ENCODE results near the gene RALGAPA1.

Gene RALGAPA1

GRCh38 chr14:35531960-35532747, 276.9 kb downstream of the RALGAPA1 start:
- Histone ChIP-seq H3K27me3 (ENCODE audit: control insufficient read depth, insufficient read depth, low read length) (peaks cover 81% of the 10 kb centered on the region), H3K36me3 (ENCODE audit: control insufficient read depth, low read depth, low read length) (no peaks in the 10 kb centered on the region), H3K9me3 (ENCODE audit: control insufficient read depth, low read depth, low read length) (no peaks in the 10 kb centered on the region), H3K4me3 (ENCODE audit: low read length) (no peak overlapping the region), H3K9ac (ENCODE audit: low read length) (no peak overlapping the region), H3K27ac (ENCODE audit: low read length) (no peak overlapping the region), H3K4me1 (ENCODE audit: control insufficient read depth, low read depth, low read length) (peaks cover 4% of the 10 kb centered on the region)

GRCh38 chr14:35526962-35527361, 282.1 kb downstream of the RALGAPA1 start:
- no peaks in the 10 kb centered on the region for H3K9me3 ChIP-seq (ENCODE audit: control insufficient read depth, low read depth, low read length)
- peaks cover 31% of the 10 kb centered on the region for H3K27me3 ChIP-seq (ENCODE audit: control insufficient read depth, insufficient read depth, low read length)
- no peaks in the 10 kb centered on the region for H3K4me1 ChIP-seq (ENCODE audit: control insufficient read depth, low read depth, low read length)
- H3K9ac ChIP-seq (ENCODE audit: low read length), result no peak overlapping the region
- H3K4me3 ChIP-seq (ENCODE audit: low read length), result no peak overlapping the region
- H3K27ac ChIP-seq (ENCODE audit: low read length), result no peak overlapping the region
- no peaks in the 10 kb centered on the region for H3K36me3 ChIP-seq (ENCODE audit: control insufficient read depth, low read depth, low read length)

GRCh38 chr14:35525695-35526094, 283.4 kb downstream of the RALGAPA1 start:
- Histone ChIP-seq H3K9ac (ENCODE audit: low read length) (no peak overlapping the region), H3K9me3 (ENCODE audit: control insufficient read depth, low read depth, low read length) (no peaks in the 10 kb centered on the region), H3K27me3 (ENCODE audit: control insufficient read depth, insufficient read depth, low read length) (peaks cover 18% of the 10 kb centered on the region), H3K27ac (ENCODE audit: low read length) (no peak overlapping the region), H3K4me3 (ENCODE audit: low read length) (no peak overlapping the region), H3K4me1 (ENCODE audit: control insufficient read depth, low read depth, low read length) (no peaks in the 10 kb centered on the region), H3K36me3 (ENCODE audit: control insufficient read depth, low read depth, low read length) (no peaks in the 10 kb centered on the region)

DNA sequence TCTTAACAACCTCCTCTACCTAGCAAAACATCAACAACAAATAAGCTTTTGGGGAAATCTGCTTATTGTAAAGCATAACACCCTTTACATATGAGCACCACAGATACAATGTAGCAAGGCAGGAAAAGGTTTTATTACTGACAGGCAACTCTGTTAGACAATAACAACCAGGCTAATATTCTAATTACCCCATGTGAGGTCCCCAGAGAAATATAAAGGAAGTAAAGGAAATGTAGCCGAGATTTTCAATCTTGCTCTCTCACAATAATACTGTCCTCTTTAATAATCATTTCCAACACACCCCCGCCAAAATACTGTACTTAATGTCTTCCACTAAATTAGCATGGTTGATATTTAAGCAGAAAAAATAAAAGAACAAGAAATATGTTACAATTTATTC, 289.1 kb downstream of the RALGAPA1 start:
- Histone ChIP-seq H3K27ac (ENCODE audit: low read length) (no peak overlapping the region), H3K36me3 (ENCODE audit: control insufficient read depth, low read depth, low read length) (no peaks in the 10 kb centered on the region), H3K27me3 (ENCODE audit: control insufficient read depth, insufficient read depth, low read length) (no peaks in the 10 kb centered on the region), H3K9ac (ENCODE audit: low read length) (no peak overlapping the region), H3K4me1 (ENCODE audit: control insufficient read depth, low read depth, low read length) (no peaks in the 10 kb centered on the region), H3K9me3 (ENCODE audit: control insufficient read depth, low read depth, low read length) (no peaks in the 10 kb centered on the region), H3K4me3 (ENCODE audit: low read length) (no peak overlapping the region)

- Histone ChIP-seq H3K4me3 (ENCODE audit: low read length) (no peak overlapping the region), H3K9me3 (ENCODE audit: control insufficient read depth, low read depth, low read length) (no peaks in the 10 kb centered on the region), H3K9ac (ENCODE audit: low read length) (no peak overlapping the region), H3K36me3 (ENCODE audit: control insufficient read depth, low read depth, low read length) (no peaks in the 10 kb centered on the region), H3K4me1 (ENCODE audit: control insufficient read depth, low read depth, low read length) (no peaks in the 10 kb centered on the region), H3K27me3 (ENCODE audit: control insufficient read depth, insufficient read depth, low read length) (no peaks in the 10 kb centered on the region), H3K27ac (ENCODE audit: low read length) (no peak overlapping the region)
Measured at GRCh38 chr14:35515916-35516315, 293.2 kb downstream of the RALGAPA1 start.

- H3K27ac ChIP-seq (ENCODE audit: low read length), result no peak overlapping the region
- H3K9me3 ChIP-seq (ENCODE audit: control insufficient read depth, low read depth, low read length), result no peaks in the 10 kb centered on the region
- no peaks in the 10 kb centered on the region for H3K27me3 ChIP-seq (ENCODE audit: control insufficient read depth, insufficient read depth, low read length)
- H3K4me3 ChIP-seq (ENCODE audit: low read length), result no peak overlapping the region
- H3K36me3 ChIP-seq (ENCODE audit: control insufficient read depth, low read depth, low read length), result no peaks in the 10 kb centered on the region
- no peaks in the 10 kb centered on the region for H3K4me1 ChIP-seq (ENCODE audit: control insufficient read depth, low read depth, low read length)
- H3K9ac ChIP-seq (ENCODE audit: low read length), result no peak overlapping the region
Measured at GRCh38 chr14:35512765-35513164, 296.3 kb downstream of the RALGAPA1 start.

DNA sequence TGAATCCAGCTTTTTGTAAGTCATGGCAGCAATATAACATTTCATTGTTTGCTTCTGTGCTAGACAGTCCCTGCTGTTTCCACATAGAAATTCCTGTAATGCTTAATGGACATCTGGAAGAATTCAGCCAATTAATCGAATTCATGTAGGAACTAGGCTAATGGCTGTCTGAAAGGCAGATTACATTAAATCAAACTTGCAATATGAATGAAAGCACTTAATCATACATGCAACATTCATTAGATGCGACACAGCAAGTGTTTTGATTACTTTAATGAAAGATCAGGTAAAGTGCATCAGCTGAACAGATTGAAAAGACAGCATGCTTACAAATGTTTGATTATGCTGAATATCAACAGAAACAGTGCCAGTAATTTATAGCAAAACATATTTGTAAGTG, 299.2 kb downstream of the RALGAPA1 start:
- Histone ChIP-seq H3K4me3 (ENCODE audit: low read length) (no peak overlapping the region), H3K27ac (ENCODE audit: low read length) (no peak overlapping the region), H3K4me1 (ENCODE audit: control insufficient read depth, low read depth, low read length) (no peaks in the 10 kb centered on the region), H3K27me3 (ENCODE audit: control insufficient read depth, insufficient read depth, low read length) (no peaks in the 10 kb centered on the region), H3K9ac (ENCODE audit: low read length) (no peak overlapping the region), H3K9me3 (ENCODE audit: control insufficient read depth, low read depth, low read length) (no peaks in the 10 kb centered on the region), H3K36me3 (ENCODE audit: control insufficient read depth, low read depth, low read length) (no peaks in the 10 kb centered on the region)

- no peak overlapping the region for H3K9ac ChIP-seq (ENCODE audit: low read length)
- H3K36me3 ChIP-seq (ENCODE audit: control insufficient read depth, low read depth, low read length), result no peaks in the 10 kb centered on the region
- no peaks in the 10 kb centered on the region for H3K9me3 ChIP-seq (ENCODE audit: control insufficient read depth, low read depth, low read length)
- no peak overlapping the region for H3K4me3 ChIP-seq (ENCODE audit: low read length)
- no peak overlapping the region for H3K27ac ChIP-seq (ENCODE audit: low read length)
- H3K4me1 ChIP-seq (ENCODE audit: control insufficient read depth, low read depth, low read length), result no peaks in the 10 kb centered on the region
- H3K27me3 ChIP-seq (ENCODE audit: control insufficient read depth, insufficient read depth, low read length), result no peaks in the 10 kb centered on the region
Measured at GRCh38 chr14:35506927-35507326, 302.2 kb downstream of the RALGAPA1 start.

DNA sequence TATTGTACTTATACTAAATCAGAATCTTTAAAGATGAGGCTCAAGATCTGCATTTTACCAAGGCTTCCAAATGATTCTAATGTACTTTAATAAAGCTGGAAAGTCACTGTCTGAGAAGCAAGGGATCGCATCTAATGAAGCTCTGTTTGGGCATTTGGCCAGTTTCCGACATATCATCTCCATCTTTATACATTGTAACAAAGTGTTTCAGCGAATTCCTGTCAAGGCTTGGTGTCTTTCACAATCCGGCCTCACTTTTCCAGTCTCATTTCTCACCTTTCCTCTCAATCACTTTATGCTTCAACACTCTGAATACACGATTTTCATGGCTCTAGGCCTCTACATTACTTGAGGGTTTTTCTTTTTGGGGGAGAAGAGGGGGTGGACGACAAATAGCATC, 302.6 kb downstream of the RALGAPA1 start:
- Histone ChIP-seq H3K27ac (ENCODE audit: low read length) (no peak overlapping the region), H3K27me3 (ENCODE audit: control insufficient read depth, insufficient read depth, low read length) (no peaks in the 10 kb centered on the region), H3K36me3 (ENCODE audit: control insufficient read depth, low read depth, low read length) (no peaks in the 10 kb centered on the region)

DNA sequence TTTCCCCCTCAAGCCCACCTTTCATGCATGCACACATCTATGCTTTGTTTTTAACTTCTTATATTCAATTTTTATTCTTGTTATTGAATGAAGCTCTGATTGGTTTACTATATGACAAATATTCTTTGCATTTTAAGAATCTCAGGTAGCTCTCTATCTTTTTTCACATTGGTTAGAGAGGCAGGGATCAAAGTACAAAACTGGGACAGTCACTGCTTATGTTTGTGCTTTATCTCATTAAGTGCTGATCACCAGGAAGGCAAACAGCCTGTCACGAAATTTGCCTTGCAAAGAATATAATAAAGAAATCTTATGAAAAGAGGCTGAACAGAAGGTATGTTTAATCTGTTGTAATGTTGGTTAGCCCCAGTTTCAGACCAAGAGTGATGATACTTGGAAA, 304.8 kb downstream of the RALGAPA1 start:
- Histone ChIP-seq H3K4me1 (ENCODE audit: control insufficient read depth, low read depth, low read length) (no peaks in the 10 kb centered on the region), H3K27ac (ENCODE audit: low read length) (no peak overlapping the region), H3K9ac (ENCODE audit: low read length) (no peak overlapping the region), H3K9me3 (ENCODE audit: control insufficient read depth, low read depth, low read length) (no peaks in the 10 kb centered on the region), H3K4me3 (ENCODE audit: low read length) (no peak overlapping the region), H3K36me3 (ENCODE audit: control insufficient read depth, low read depth, low read length) (no peaks in the 10 kb centered on the region), H3K27me3 (ENCODE audit: control insufficient read depth, insufficient read depth, low read length) (no peaks in the 10 kb centered on the region)

More for the DNA sequence above, 302.6 kb downstream of the RALGAPA1 start:
- Histone ChIP-seq H3K9ac (ENCODE audit: low read length) (no peak overlapping the region), H3K4me1 (ENCODE audit: control insufficient read depth, low read depth, low read length) (no peaks in the 10 kb centered on the region), H3K4me3 (ENCODE audit: low read length) (no peak overlapping the region), H3K9me3 (ENCODE audit: control insufficient read depth, low read depth, low read length) (no peaks in the 10 kb centered on the region)

DNA sequence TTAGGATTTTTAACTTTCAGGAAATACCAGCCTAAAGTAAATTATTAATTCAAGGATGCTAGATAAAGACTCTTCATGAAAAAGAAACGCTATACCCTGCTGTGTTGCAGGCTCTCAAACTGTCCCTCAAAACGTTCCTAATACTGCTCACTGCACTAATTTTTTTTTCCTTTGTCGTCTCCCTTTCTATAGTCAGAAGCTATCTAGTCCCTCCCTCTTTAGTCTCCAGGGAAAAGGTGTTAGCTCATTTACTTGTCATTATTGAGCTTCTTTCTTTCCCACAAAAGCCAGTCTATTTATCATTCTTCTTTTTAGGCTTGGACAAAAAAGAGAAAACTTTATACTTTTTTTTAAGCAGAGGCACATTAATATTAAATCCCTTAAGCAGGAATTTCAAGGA, 305.4 kb downstream of the RALGAPA1 start:
- no peaks in the 10 kb centered on the region for H3K36me3 ChIP-seq (ENCODE audit: control insufficient read depth, low read depth, low read length)
- H3K9me3 ChIP-seq (ENCODE audit: control insufficient read depth, low read depth, low read length), result no peaks in the 10 kb centered on the region
- no peak overlapping the region for H3K27ac ChIP-seq (ENCODE audit: low read length)

GRCh38 chr14:35499180-35499579, 309.9 kb downstream of the RALGAPA1 start:
- H3K9me3 ChIP-seq (ENCODE audit: control insufficient read depth, low read depth, low read length), result no peaks in the 10 kb centered on the region
- no peaks in the 10 kb centered on the region for H3K4me1 ChIP-seq (ENCODE audit: control insufficient read depth, low read depth, low read length)
- no peak overlapping the region for H3K9ac ChIP-seq (ENCODE audit: low read length)
- no peaks in the 10 kb centered on the region for H3K36me3 ChIP-seq (ENCODE audit: control insufficient read depth, low read depth, low read length)
- H3K27ac ChIP-seq (ENCODE audit: low read length), result no peak overlapping the region
- no peak overlapping the region for H3K4me3 ChIP-seq (ENCODE audit: low read length)
- H3K27me3 ChIP-seq (ENCODE audit: control insufficient read depth, insufficient read depth, low read length), result no peaks in the 10 kb centered on the region

More for the DNA sequence above, 305.4 kb downstream of the RALGAPA1 start:
- H3K4me3 ChIP-seq (ENCODE audit: low read length), result no peak overlapping the region
- no peaks in the 10 kb centered on the region for H3K27me3 ChIP-seq (ENCODE audit: control insufficient read depth, insufficient read depth, low read length)
- no peak overlapping the region for H3K9ac ChIP-seq (ENCODE audit: low read length)
- H3K4me1 ChIP-seq (ENCODE audit: control insufficient read depth, low read depth, low read length), result no peaks in the 10 kb centered on the region
